Endothelial cell of umbilical vein (primary cell): ENCODE measurements around the gene RGS10. TPM values are rescaled to one million over a fixed set of nuclear protein-coding genes. Genes with fewer than 3 reads are reported as not detected.

Experiments
- BruUV-seq: library from RNA; stranded (reverse); fragments of 400-500 nt; replicated peaks from 2 replicates; lab custom pipeline; 2021; lab: Mats Ljungman, UMichigan
- CTCF ChIA-PET: fragments of 300-600, 350-600 bp; sonication (Branson Sonifier 250); formaldehyde crosslinking; loops from one replicate; lab custom pipeline; 2021; ENCODE audit warnings: antibody characterized with exemption, inconsistent platforms; lab: Charles Lee
- POLR2A ChIA-PET: fragments of 300-600, 350-600 bp; sonication (Branson Sonifier 250); formaldehyde crosslinking; loops from one replicate; lab custom pipeline; 2021; ENCODE audit warnings: antibody characterized with exemption, inconsistent platforms; lab: Charles Lee
- DNase-seq: peaks from one replicate; pipeline ENCODE4 v3.0.0-alpha.2; 2011; ENCODE audit warnings: low read depth, low spot score
- FAIRE-seq: peaks from 2 replicates; lab custom pipeline; 2011; peaks lifted over from hg19 to GRCh38; lab: Jason Lieb, UNC
- H2AFZ ChIP-seq: 2 replicates; pipeline ENCODE4 v1.6.0; 2012; ENCODE audit warnings: low read depth, low read length, control low read depth, inconsistent platforms
- H3K27ac ChIP-seq: 2 replicates; pipeline ENCODE4 v1.5.1; 2011; ENCODE audit warnings: low read depth, mild to moderate bottlenecking, control low read depth, low read length, moderate library complexity; ENCODE audit not compliant: insufficient read depth
- H3K27me3 ChIP-seq, 2 experiments: 2 replicates each; pipeline versions ENCODE4 v1.6.0 to v1.6.1; 2011; ENCODE audit warnings: low read length in 2 of 2, mixed read lengths in 1 of 2; ENCODE audit not compliant: control insufficient read depth in 2 of 2, insufficient read depth in 2 of 2
- H3K36me3 ChIP-seq, 2 experiments: 2 replicates in 1 of 2; 3 replicates in 1 of 2; pipeline ENCODE4 v1.5.1; 2011; ENCODE audit warnings: low read length in 2 of 2, mild to moderate bottlenecking in 1 of 2, moderate library complexity in 1 of 2; ENCODE audit not compliant: control insufficient read depth in 2 of 2, insufficient read depth in 2 of 2; ENCODE audit errors: extremely low read depth in 1 of 2
- H3K4me1 ChIP-seq: 3 replicates; pipeline ENCODE4 v1.5.1; 2011; ENCODE audit warnings: mild to moderate bottlenecking, low read length; ENCODE audit not compliant: control insufficient read depth, insufficient read depth; ENCODE audit errors: extremely low read depth
- H3K4me2 ChIP-seq: 2 replicates; pipeline ENCODE4 v1.6.1; 2011; ENCODE audit warnings: low read length, control low read depth, mixed read lengths; ENCODE audit not compliant: insufficient read depth
- H3K4me3 ChIP-seq, 3 experiments: fragments of 200-600 bp in 1 of 3; sonication (generic), shearing (Covaris generic) in 1 of 3; replicated peaks in 1 of 3; 2 replicates each; pipeline ENCODE4 v1.5.1; 2011 to 2016; ENCODE audit warnings: control low read depth in 3 of 3, low read length in 3 of 3, mild to moderate bottlenecking in 2 of 3, inconsistent platforms in 1 of 3, low read depth in 1 of 3, moderate library complexity in 1 of 3; ENCODE audit not compliant: insufficient read depth in 1 of 3
- H3K79me2 ChIP-seq: 2 replicates; pipeline ENCODE4 v1.6.0; 2012; ENCODE audit warnings: low read length, inconsistent platforms; ENCODE audit not compliant: control insufficient read depth, insufficient read depth
- H3K9ac ChIP-seq: replicated peaks from 2 replicates; pipeline ENCODE3; 2011; ENCODE audit warnings: low read length, control low read depth; ENCODE audit not compliant: insufficient read depth; ENCODE audit errors: extremely low read depth
- H3K9me1 ChIP-seq: replicated peaks from 3 replicates; pipeline ENCODE4 v1.6.0; 2011; ENCODE audit warnings: mild to moderate bottlenecking, low read length; ENCODE audit not compliant: control insufficient read depth, insufficient read depth; ENCODE audit errors: extremely low read depth
- H3K9me3 ChIP-seq: replicated peaks from 2 replicates; pipeline ENCODE4 v1.5.1; 2012; ENCODE audit warnings: low read length, inconsistent platforms; ENCODE audit not compliant: control insufficient read depth, insufficient read depth
- H4K20me1 ChIP-seq: replicated peaks from 2 replicates; pipeline ENCODE3; 2011; ENCODE audit warnings: mild to moderate bottlenecking, low read length; ENCODE audit not compliant: control insufficient read depth, insufficient read depth; ENCODE audit errors: extremely low read depth
- EZH2 ChIP-seq: IDR thresholded peaks from 2 replicates; pipeline ENCODE4 v1.6.1; 2012; ENCODE audit warnings: borderline replicate concordance, low read depth, mild to moderate bottlenecking, moderate library complexity, low read length, inconsistent platforms; ENCODE audit not compliant: severe bottlenecking
- JUN ChIP-seq: IDR thresholded peaks from 2 replicates; pipeline ENCODE4 v1.6.1; 2011; ENCODE audit warnings: borderline replicate concordance, low read depth; ENCODE audit not compliant: insufficient read length, insufficient read depth
- MYC ChIP-seq: IDR thresholded peaks from one replicate; pipeline ENCODE4 v1.6.1; 2011; ENCODE audit warnings: mild to moderate bottlenecking, low read depth, low read length
- dilution Hi-C: fragments of 300-500 bp; cut with MboI; formaldehyde crosslinking; loops from one replicate; pipeline ENCODE4 v1.15.0; 2019; ENCODE audit warnings: low sequenced_read_pairs; ENCODE audit not compliant: extremely low pct_ligation_motif_present
- intact Hi-C: fragments of 100-400 bp; cut with micrococcal nuclease; formaldehyde crosslinking; loops from one replicate; pipeline ENCODE4 v1.10.0; 2022
- polyA plus RNA-seq, 4 experiments: library from polyadenylated mRNA; depleted of rRNA in 3 of 4; stranded (reverse) in 3 of 4; unstranded in 1 of 4; fragments of >200 nt; gene quantifications; 2 replicates each; pipeline versions ENCODE4 v1.2.1 to v1.2.3, GENCODE V29; 2011 to 2012; ENCODE audit warnings: missing spikeins in 1 of 4
- total RNA-seq: library from RNA; stranded (reverse); gene quantifications from 2 replicates; pipeline ENCODE4 v1.2.3, GENCODE V29; 2021
- TF ChIP-seq, protein P1 (sequence below): IDR thresholded peaks from 2 replicates; pipeline ENCODE4 v1.6.1; 2011; ENCODE audit not compliant: insufficient read depth, insufficient read length

Gene RGS10
- total and polyA plus RNA-seq, 2 donors (not counting 3 experiments of a cell fraction or from before 2014, with no cell fraction given), result 7.8 to 22.4 TPM

DNA sequence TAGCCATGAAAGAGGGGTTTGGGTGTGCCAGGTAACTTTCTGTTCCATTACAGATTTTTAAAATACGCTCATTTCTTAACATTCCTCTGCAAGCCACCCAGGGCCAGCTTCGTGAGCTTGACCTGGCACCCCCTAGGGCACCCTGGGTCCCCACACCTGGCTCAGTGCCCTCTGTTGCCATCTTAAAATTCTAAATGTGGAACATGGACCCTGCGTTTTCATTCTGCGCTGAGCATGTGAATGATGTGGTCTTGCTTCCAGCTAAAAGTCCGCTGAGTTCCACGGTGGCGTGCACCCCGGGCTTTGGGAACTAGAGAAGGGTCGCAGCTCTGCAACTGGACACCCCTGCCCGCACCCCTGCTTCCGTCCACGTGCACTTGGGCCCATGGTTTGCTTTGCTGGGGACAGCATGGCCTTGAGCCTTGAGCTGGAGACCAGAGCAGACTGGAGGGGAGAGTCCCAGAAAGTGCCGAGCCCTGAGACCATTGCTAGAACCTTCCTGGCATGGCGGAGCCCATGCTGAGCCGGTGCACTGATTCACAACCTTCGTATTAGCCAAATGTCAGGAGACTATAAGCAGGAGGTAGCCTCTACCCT, 91.1 kb downstream of the RGS10 start:
- TF ChIP-seq, protein P1, sequence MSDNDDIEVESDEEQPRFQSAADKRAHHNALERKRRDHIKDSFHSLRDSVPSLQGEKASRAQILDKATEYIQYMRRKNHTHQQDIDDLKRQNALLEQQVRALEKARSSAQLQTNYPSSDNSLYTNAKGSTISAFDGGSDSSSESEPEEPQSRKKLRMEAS, result no peak
- no peak for TF ChIP-seq JUN
- no peak for TF ChIP-seq EZH2
- FAIRE-seq, result no peak
- DNase-seq, result no peak
- CTCF ChIA-PET, result interaction anchor here (0.6 to 2.0 kb wide), 4 partner anchors 38 to 541 kb away, joined by 3 to 8 read pairs (median 5); no protein-coding TSS in a partner anchor
- BruUV-seq, result no TSS peak
- dilution Hi-C loops (no loop called here), intact Hi-C loops (no loop called here)
- no peak overlapping the region for H2AFZ ChIP-seq
- no peaks in the 10 kb centered on the region for H3K79me2 ChIP-seq
- no peaks in the 10 kb centered on the region for H3K4me1 ChIP-seq
- H3K4me3 ChIP-seq, result no peak overlapping the region
- no peaks in the 10 kb centered on the region for H3K9me3 ChIP-seq
- H3K36me3 ChIP-seq, result peaks cover 0 to 10% of the 10 kb centered on the region in 2 experiments
- no peaks in the 10 kb centered on the region for H3K27me3 ChIP-seq
- POLR2A ChIA-PET, result no interaction called here
- no peak overlapping the region for H3K9ac ChIP-seq
- no peak overlapping the region for H3K27ac ChIP-seq
- H3K9me1 ChIP-seq, result no peaks in the 10 kb centered on the region
- no peaks in the 10 kb centered on the region for H4K20me1 ChIP-seq
- no peak overlapping the region for H3K4me2 ChIP-seq

- Histone ChIP-seq H3K9ac (no peak overlapping the region), H3K27ac (no peak overlapping the region), H3K4me2 (no peak overlapping the region), H4K20me1 (no peaks in the 10 kb centered on the region), H3K27me3 (no peaks in the 10 kb centered on the region), H3K4me3 (no peak overlapping the region), H3K36me3 (peaks cover 0 to 7% of the 10 kb centered on the region in 2 experiments), H3K79me2 (no peaks in the 10 kb centered on the region), H3K9me1 (no peaks in the 10 kb centered on the region), H3K9me3 (no peaks in the 10 kb centered on the region), H3K4me1 (no peaks in the 10 kb centered on the region), H2AFZ (no peak overlapping the region)
- no peak for TF ChIP-seq MYC
- TF ChIP-seq EZH2, result no peak
- FAIRE-seq (no peak), DNase-seq (no peak)
- POLR2A ChIA-PET, result no interaction called here
- no TSS peak for BruUV-seq
- dilution Hi-C loops, result no loop called here
- CTCF ChIA-PET, result interaction anchor here (0.6 to 2.0 kb wide), 4 partner anchors 39 to 282 kb away, joined by 4 to 8 read pairs (median 6); partner anchors contain the start of gene GRK5
- intact Hi-C loops, result no loop called here
Observed at GRCh38 chr10:119450606-119451299, 91.8 kb downstream of the RGS10 start.

Other genes starting within 250 kb of the RGS10 start
- 150 and 154 TPM in 2 replicates for gene TIAL1, start 54.2 kb upstream of the RGS10 start, total RNA-seq
- gene TIAL1, start 54.2 kb upstream of the RGS10 start, polyA plus RNA-seq, result 45.4 and 57.7 TPM in 2 replicates
- gene BAG3, start 108.7 kb upstream of the RGS10 start, total RNA-seq, result 65.4 and 66.7 TPM in 2 replicates
- 22.3 and 25.2 TPM in 2 replicates for gene BAG3, start 108.7 kb upstream of the RGS10 start, polyA plus RNA-seq
- 20.3 and 26.6 TPM in 2 replicates for gene INPP5F, start 183.3 kb upstream of the RGS10 start, total RNA-seq
- 4.5 and 6.1 TPM in 2 replicates for gene INPP5F, start 183.3 kb upstream of the RGS10 start, polyA plus RNA-seq